IgD-negative memory B cell (primary cell): ENCODE measurements around the gene KIAA0825. TPM values are rescaled to one million over a fixed set of nuclear protein-coding genes. Genes with fewer than 3 reads are reported as not detected.

Source experiments
- H3K27ac Mint-ChIP-seq, 3 donors: one replicate each; pipeline ENCODE4 v1.8.0; 2020 to 2022; ENCODE audit warnings: mild to moderate bottlenecking in 3 of 3, mixed read lengths in 3 of 3, moderate library complexity in 1 of 3
- H3K27me3 Mint-ChIP-seq: one replicate; pipeline ENCODE4 v1.8.0; 2021; ENCODE audit warnings: mixed read lengths
- H3K36me3 Mint-ChIP-seq: one replicate; pipeline ENCODE4 v1.8.0; 2020; ENCODE audit warnings: mild to moderate bottlenecking, mixed read lengths
- H3K4me1 Mint-ChIP-seq, 3 donors: one replicate each; pipeline ENCODE4 v1.8.0; 2020 to 2022; ENCODE audit warnings: mixed read lengths in 3 of 3, mild to moderate bottlenecking in 1 of 3
- H3K4me3 Mint-ChIP-seq, 4 donors: one replicate each; pipeline ENCODE4 v1.8.0; 2020 to 2022; ENCODE audit warnings: mild to moderate bottlenecking in 4 of 4, mixed read lengths in 4 of 4, moderate library complexity in 3 of 4
- H3K9me3 Mint-ChIP-seq, 3 donors: one replicate each; pipeline ENCODE4 v1.8.0; 2020 to 2021; ENCODE audit warnings: mixed read lengths in 3 of 3, mild to moderate bottlenecking in 1 of 3
- polyA plus RNA-seq: library from polyadenylated mRNA; unstranded; fragments of 300-500 nt; fragmentation: Illumina TruSeq; gene quantifications from one replicate; pipeline ENCODE4 v1.2.3, GENCODE V29; 2021

The KIAA0825 gene, protein sequence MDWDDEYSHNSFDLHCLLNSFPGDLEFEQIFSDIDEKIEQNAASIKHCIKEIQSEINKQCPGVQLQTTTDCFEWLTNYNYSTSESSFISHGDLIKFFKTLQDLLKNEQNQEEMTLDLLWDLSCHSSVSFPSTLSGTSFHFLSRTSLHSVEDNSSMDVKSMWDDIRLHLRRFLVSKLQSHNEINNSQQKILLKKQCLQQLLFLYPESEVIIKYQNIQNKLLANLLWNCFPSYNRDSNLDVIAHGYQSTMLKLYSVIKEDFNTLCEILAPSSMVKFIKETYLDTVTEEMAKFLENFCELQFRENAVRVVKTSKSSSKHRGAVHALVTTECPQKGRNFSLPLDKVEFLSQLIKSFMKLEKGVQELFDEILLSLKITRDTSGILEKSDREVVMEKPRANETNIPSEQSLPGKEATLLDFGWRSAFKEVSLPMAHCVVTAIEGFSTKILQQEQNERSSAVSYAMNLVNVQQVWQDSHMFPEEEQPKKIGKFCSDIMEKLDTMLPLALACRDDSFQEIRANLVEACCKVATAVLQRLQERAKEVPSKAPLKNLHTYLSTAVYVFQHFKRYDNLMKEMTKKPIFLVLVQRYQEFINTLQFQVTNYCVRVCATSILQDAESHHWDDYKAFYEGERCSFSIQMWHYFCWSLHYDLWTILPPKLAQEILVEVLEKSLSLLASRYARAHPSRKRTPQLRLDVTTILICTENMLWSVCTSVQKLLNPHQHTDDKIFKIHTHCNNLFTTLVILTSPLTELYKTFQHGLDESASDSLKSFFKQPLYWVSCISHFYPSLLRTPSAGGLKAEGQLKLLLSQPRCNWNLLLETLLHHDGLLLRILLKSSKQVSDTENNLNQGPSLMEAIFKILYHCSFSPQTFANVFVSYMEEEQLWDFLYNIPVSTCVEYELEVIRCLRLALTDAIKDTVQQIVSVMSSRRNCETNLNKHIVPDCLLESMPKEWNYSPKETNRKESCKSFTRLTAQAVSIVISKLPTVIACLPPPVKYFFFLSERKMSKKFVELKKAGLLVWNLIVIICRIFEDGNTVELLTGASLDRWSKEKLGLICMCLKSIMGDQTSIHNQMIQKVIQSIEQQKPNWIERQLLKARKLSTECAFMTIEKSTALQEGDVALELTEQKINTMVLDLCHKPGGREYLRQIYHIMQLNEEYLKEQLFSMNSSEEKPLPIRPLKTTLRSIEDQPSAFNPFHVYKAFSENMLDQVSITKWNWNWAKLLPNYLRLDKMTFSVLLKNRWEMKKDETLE (N-terminal part only)
- 0.84 TPM for polyA plus RNA-seq

DNA sequence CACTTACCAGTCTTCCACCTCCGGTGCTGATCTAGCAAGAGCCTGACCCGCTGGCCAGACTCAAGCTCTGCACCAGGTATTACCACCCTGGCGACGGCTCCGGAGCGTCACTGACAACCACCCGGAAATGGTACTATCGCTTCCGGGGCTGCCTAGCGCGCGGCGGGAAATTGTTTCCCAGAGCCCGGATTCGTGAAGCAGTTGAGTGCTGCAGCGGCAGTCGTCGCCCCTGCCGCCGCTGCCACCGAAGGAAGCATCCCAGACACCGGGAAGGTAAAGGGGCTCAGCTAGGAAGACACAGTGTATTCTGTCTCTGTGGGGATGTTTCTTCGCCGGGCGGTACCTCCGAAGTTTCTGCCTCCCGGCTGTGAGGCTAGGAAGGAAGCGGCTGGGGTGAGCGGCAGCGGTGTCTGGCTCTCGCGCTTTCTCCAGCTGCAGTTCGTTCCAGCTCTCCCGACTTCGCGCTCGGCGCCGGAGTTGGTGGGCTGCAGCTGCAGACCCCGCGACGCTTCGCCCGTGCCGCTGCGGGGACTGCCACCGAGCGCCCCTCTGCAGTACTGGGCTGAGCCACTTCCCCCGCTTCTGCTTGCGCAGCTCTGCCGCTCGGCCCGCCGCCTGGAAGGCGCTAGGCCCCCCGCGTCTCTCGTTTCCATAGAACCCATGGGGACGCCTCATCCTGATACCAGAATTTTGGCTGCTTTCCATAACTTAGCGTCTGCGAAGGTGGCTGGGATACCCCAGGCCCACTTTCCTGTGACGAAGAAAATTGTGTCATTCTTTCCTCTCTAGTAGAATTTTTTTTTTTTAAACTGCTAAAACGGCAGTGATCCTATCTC, at the start of gene KIAA0825, which contains the start of gene SLF1:
Gene KIAA0825, minus strand, starts transcription at position 112 of the 836 bp plus-strand sequence. CDS start 81,478 bp downstream, outside the sequence.
Gene SLF1, plus strand, starts transcription at position 177 of the 836 bp plus-strand sequence. CDS start 10,142 bp downstream, outside the sequence.
- peaks cover 15 to 34% (median 23%) of the 10 kb centered on the region in 3 donors for H3K4me1 Mint-ChIP-seq
- H3K9me3 Mint-ChIP-seq: no peaks in the 10 kb centered on the region
- peak within 1 kb of the TSS; percentile 69 to 89 (median 81) for H3K27ac Mint-ChIP-seq
- no peaks in the 10 kb centered on the region for H3K36me3 Mint-ChIP-seq
- H3K4me3 Mint-ChIP-seq: peak within 1 kb of the TSS; percentile 97 to 99 (median 98)
- no peaks in the 10 kb centered on the region for H3K27me3 Mint-ChIP-seq

DNA sequence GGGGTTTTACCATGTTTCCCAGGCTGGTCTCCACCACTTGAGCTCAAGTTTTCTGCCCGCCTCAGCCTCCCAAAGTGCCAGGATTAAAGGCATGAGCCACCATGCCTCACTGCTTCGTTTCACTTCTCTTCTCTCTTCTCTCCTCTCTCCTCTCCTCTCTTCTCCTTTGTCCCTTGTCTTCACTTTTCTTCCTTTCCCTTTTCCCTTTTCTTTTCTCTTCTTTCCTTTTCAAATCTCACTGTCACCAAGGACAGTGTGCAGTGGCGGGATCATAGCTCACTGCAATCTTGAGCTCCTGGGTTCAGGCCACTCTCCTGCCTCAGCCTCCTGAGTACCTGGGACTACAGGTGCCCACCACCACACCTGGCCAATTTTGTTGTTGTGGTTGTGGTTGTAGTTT, 49.5 kb upstream of the KIAA0825 start:
- no peaks in the 10 kb centered on the region for H3K9me3 Mint-ChIP-seq
- H3K27ac Mint-ChIP-seq: peak overlapping the region in 1 of 3 donors; percentile 78
- H3K27me3 Mint-ChIP-seq: no peaks in the 10 kb centered on the region
- peaks cover 5% of the 10 kb centered on the region for H3K36me3 Mint-ChIP-seq
- no peaks in the 10 kb centered on the region for H3K4me1 Mint-ChIP-seq
- H3K4me3 Mint-ChIP-seq: no peak overlapping the region

DNA sequence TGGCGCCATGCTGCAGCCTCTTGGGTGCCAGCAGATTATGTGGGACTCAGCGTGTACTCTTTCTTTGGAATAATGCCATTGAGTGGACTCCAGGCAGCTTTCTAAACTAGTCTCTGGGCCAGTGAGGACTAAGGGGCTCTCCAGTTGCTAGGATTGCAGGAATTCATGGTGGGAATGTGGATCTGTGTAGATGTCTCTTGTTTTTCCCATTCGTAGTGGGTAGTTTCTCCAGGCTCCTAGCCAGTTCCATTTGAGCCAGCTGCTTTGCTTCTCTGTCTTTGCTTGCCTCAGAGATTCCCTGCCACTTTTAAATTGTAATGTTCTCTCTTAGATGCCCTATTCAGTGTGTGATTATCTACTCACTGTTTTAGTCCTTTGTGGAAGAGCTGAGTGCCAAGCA, 42.7 kb upstream of the KIAA0825 start:
- Mint-ChIP-seq H3K9me3 (peaks cover 4 to 26% (median 10%) of the 10 kb centered on the region in 3 donors), H3K27me3 (no peaks in the 10 kb centered on the region)

DNA sequence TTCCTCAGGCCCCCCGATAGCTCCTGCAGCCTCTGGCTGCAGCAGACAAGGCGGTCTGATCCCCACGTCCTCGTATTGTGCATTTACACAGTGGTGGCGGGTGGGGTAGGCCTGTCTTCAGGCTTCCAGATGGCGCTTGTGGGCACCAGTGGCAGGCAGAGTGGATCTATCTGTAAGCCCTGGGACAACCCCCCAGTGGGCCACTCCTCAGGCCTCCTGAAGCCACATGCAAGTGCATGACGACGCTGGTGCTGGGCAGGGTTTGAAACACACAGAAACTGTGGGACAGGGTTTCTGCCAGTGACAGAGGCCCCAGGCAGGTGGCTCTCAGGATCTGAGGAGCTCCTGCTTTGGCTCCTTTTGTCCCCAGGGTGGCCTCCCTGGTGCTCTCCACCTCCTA, 42.1 kb upstream of the KIAA0825 start:
- peaks cover 33% of the 10 kb centered on the region for H3K36me3 Mint-ChIP-seq
- no peak overlapping the region for H3K27ac Mint-ChIP-seq
- H3K4me3 Mint-ChIP-seq: no peak overlapping the region
- peaks cover 6 to 31% (median 12%) of the 10 kb centered on the region in 3 donors for H3K9me3 Mint-ChIP-seq
- no peaks in the 10 kb centered on the region for H3K27me3 Mint-ChIP-seq
- H3K4me1 Mint-ChIP-seq: peaks cover 0 to 3% (median 0%) of the 10 kb centered on the region in 3 donors

More for the DNA sequence above, 42.7 kb upstream of the KIAA0825 start:
- peak overlapping the region in 1 of 4 donors; percentile 45 for H3K4me3 Mint-ChIP-seq
- peaks cover 27% of the 10 kb centered on the region for H3K36me3 Mint-ChIP-seq
- no peak overlapping the region for H3K27ac Mint-ChIP-seq
- H3K4me1 Mint-ChIP-seq: peaks cover 0 to 3% (median 0%) of the 10 kb centered on the region in 3 donors

DNA sequence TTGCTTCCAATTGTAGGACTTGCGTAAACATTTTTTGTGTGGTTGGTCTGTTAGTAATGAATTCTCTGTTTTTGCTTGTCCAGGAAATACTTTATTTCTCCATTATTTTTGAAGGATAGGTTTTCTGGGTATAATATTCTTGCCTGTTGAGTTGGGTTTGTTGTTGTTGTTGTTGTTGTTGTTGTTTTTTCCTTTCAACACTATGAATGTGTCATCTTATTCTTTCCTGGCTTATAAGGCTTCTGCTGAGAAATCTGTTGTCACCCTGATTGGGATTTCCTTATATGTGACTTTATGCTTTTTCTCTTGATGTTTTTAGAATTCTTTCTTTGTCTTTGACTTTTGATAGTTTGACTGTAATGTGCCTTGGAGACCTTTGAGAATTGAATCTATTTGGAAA, 39.9 kb upstream of the KIAA0825 start:
- peak overlapping the region in 1 of 4 donors; percentile 41 for H3K4me3 Mint-ChIP-seq
- no peaks in the 10 kb centered on the region for H3K27me3 Mint-ChIP-seq
- H3K4me1 Mint-ChIP-seq: peaks cover 0 to 3% (median 0%) of the 10 kb centered on the region in 3 donors
- peaks cover 43% of the 10 kb centered on the region for H3K36me3 Mint-ChIP-seq
- H3K9me3 Mint-ChIP-seq: peaks cover 11 to 46% (median 18%) of the 10 kb centered on the region in 3 donors
- H3K27ac Mint-ChIP-seq: no peak overlapping the region

DNA sequence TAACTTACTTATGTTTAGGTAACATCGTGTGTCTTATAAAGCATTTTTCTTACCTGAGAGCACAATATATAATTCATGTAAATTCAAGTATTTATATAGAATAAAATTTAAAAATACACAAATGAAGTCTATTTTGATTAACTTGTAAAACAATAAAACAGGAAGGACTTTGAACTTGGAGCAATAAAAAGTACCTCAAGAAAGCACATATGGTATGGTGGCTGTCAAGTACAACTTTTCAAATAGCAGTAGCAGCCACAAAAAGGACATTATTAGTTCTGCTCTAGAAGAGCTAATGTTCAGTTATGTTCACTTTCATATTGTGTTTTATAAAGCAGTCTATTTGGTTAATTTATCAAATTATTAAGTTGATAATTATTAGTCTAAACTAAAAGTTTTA, 31.5 kb upstream of the KIAA0825 start:
- H3K27me3 Mint-ChIP-seq: no peaks in the 10 kb centered on the region
- H3K9me3 Mint-ChIP-seq: peaks cover 3 to 8% (median 5%) of the 10 kb centered on the region in 3 donors
- peaks cover 16% of the 10 kb centered on the region for H3K36me3 Mint-ChIP-seq
- no peak overlapping the region for H3K4me3 Mint-ChIP-seq
- no peak overlapping the region for H3K27ac Mint-ChIP-seq
- no peaks in the 10 kb centered on the region for H3K4me1 Mint-ChIP-seq

DNA sequence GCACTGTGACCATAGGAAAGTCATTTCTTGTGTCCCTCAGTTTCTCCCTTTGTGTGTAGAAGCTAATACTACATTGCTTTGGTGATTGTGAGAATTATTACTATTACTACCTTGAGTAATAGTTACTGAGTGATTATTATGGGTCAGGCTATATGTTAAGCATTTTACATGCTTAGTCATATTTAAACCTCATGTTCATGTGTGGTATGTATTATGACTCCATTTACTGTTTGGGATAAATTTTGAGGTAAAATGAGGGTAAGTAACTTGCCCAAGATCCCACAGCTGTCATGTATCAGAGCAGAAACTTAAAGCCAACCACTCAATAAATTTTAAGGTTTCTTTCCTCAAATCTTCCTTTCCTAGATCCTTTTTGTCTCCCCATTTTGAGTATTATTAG, 28.4 kb upstream of the KIAA0825 start:
- H3K4me3 Mint-ChIP-seq: no peak overlapping the region
- peaks cover 0 to 4% (median 0%) of the 10 kb centered on the region in 3 donors for H3K4me1 Mint-ChIP-seq
- no peaks in the 10 kb centered on the region for H3K27me3 Mint-ChIP-seq
- no peak overlapping the region for H3K27ac Mint-ChIP-seq
- H3K36me3 Mint-ChIP-seq: peaks cover 9% of the 10 kb centered on the region
- no peaks in the 10 kb centered on the region for H3K9me3 Mint-ChIP-seq

DNA sequence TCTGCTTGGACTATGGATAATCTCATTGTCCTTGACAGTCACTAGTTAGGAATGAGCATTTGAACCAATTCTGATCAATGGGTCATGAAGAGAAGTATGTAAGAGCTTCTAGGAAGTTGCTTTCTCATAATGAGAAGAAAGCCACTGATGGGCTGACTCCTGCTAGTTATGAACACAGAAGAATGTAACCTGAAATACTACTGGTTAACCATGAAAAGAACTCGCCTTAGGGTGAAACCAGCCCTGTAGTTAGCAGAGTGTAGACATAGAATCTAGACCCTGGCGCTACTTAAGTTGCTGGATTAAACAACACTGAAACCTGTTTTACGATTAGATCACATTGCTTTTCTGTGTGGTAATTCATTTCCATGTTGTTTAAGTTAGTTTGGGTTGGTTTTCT, 26.6 kb upstream of the KIAA0825 start:
- Mint-ChIP-seq H3K27ac (no peak overlapping the region), H3K9me3 (peaks cover 2 to 8% (median 6%) of the 10 kb centered on the region in 3 donors), H3K4me1 (peaks cover 0 to 4% (median 2%) of the 10 kb centered on the region in 3 donors), H3K36me3 (peaks cover 20% of the 10 kb centered on the region), H3K27me3 (no peaks in the 10 kb centered on the region), H3K4me3 (no peak overlapping the region)

DNA sequence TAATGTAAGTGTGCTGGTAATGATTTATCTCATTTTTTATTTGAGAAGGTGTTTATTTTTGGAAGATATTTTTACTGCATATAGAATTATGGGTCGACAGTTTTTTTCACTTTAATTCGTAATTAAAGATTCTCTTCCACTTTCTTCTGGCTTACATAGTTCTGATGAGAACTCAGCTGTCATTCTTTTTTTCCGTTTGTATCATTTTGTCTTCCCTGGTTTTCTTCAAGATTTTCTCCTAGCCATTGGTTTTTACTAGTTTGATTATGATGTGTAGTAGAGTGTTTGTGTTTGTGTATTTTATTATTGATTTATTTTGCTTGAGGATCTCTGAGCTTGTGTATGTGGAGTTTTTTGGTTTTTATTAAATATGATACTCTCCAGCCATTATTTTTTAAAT, 21.8 kb upstream of the KIAA0825 start:
- peaks cover 5 to 9% (median 6%) of the 10 kb centered on the region in 3 donors for H3K9me3 Mint-ChIP-seq
- no peak overlapping the region for H3K4me3 Mint-ChIP-seq
- peaks cover 33% of the 10 kb centered on the region for H3K36me3 Mint-ChIP-seq
- H3K4me1 Mint-ChIP-seq: peaks cover 0 to 8% (median 3%) of the 10 kb centered on the region in 3 donors
- no peak overlapping the region for H3K27ac Mint-ChIP-seq
- no peaks in the 10 kb centered on the region for H3K27me3 Mint-ChIP-seq

DNA sequence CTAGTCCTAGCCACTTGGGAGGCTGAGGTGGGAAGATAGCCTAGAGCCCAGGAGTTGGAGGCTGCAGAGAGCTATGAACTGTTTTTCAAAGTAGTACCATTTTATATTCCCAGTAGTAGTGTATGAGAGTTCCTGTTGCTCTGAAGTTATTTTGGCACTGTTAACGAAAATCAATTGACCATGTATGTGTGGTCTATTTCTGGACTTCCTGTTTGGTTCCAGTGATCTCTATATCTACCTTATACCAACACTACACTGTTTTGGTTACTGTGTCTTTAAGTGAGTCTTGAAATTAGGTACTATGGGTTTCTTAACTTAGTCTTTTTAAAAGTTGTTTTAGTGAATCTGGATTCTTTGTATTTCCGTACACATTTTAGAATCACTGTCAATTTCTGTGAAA, 13.6 kb upstream of the KIAA0825 start:
- Mint-ChIP-seq H3K4me1 (peaks cover 10 to 30% (median 13%) of the 10 kb centered on the region in 3 donors), H3K27me3 (no peaks in the 10 kb centered on the region), H3K27ac (peak overlapping the region in 2 of 3 donors; percentile 31 to 36), H3K36me3 (peaks cover 20% of the 10 kb centered on the region), H3K4me3 (peak overlapping the region in 3 of 4 donors; percentile 23 to 67 (median 34)), H3K9me3 (peaks cover 0 to 2% (median 0%) of the 10 kb centered on the region in 3 donors)

DNA sequence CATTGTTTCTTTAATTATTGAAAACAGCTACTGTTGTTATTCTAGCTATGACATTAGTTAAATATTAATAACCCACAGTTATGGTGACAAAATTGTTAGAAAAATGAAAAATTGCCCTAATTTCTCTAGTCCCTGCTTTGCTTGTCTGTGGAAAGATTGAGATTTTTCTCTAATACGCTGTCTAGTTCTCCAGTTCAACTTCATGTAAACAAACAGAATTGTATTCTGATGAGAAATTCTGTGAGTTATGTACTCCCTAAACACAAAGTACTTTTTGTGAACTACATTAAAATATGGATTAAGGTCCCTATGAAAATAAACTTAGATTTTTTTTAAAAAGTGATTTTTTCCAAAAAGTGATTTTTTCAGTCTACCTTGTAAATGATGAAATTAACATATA, 8.8 kb upstream of the KIAA0825 start:
- no peaks in the 10 kb centered on the region for H3K9me3 Mint-ChIP-seq
- H3K4me3 Mint-ChIP-seq: peak overlapping the region in 1 of 4 donors; percentile 9
- no peak overlapping the region for H3K27ac Mint-ChIP-seq
- peaks cover 11 to 23% (median 15%) of the 10 kb centered on the region in 3 donors for H3K4me1 Mint-ChIP-seq
- peaks cover 3% of the 10 kb centered on the region for H3K36me3 Mint-ChIP-seq
- no peaks in the 10 kb centered on the region for H3K27me3 Mint-ChIP-seq

DNA sequence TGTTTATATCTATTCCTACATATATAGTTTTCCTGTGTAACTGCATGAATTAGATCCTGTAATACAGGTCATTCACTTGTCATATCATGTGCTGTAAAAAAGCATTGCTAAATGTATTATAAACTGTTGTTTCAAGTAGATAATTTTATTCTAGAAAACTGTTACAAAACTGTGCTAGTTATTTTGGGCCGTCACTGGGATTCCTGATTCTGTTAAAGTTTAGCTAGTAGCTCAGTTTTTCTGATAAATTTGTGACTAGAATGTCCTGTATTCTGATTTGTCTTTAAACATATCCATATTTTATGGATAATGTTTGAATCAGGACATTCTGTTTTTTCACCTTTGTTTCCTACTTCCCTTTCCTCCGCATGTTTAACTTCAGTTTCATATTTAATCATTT, 5.5 kb upstream of the KIAA0825 start:
- H3K36me3 Mint-ChIP-seq: no peaks in the 10 kb centered on the region

DNA sequence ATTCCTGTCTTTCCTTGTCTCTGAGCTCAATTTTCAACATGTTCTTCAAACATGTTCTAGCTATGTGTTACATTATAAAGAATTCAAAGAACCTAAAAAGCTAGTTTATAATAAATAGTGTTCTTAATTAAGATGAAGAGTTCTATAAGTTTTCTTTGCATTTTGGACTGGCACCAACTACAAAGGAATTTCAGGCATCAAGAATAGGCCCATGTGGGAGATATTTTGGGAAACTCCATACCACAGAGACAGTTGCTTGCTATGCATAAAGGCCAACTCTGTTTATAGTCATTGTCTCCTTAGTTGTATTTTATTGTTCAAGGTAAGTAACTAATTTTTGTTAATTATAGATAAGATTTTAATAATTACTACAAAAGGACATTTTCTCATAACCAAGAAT, 4.6 kb upstream of the KIAA0825 start:
- Mint-ChIP-seq H3K4me1 (peaks cover 12 to 31% (median 18%) of the 10 kb centered on the region in 3 donors), H3K4me3 (peak overlapping the region in 1 of 4 donors; percentile 67), H3K9me3 (no peaks in the 10 kb centered on the region), H3K27me3 (no peaks in the 10 kb centered on the region), H3K36me3 (no peaks in the 10 kb centered on the region), H3K27ac (no peak overlapping the region)

More for the DNA sequence above, 5.5 kb upstream of the KIAA0825 start:
- no peaks in the 10 kb centered on the region for H3K27me3 Mint-ChIP-seq
- no peak overlapping the region for H3K4me3 Mint-ChIP-seq
- H3K9me3 Mint-ChIP-seq: no peaks in the 10 kb centered on the region
- H3K4me1 Mint-ChIP-seq: peaks cover 12 to 28% (median 15%) of the 10 kb centered on the region in 3 donors
- H3K27ac Mint-ChIP-seq: no peak overlapping the region
